ENCODE results near the gene KLHDC3.

Gene KLHDC3

GRCh38 chr6:43013843-43014433 lies at the start of gene KLHDC3, which contains the start of gene MEA1:
KLHDC3 (plus strand) TSS chr6:43014249; CDS start chr6:43017193, 2,944 bp downstream.
MEA1 (minus strand) TSS chr6:43013946; CDS start chr6:43013813, 133 bp downstream.
- peak; percentile 100 for DNase-seq (ENCODE audit: low read depth)

GRCh38 chr6:42966571-42966970 lies 47.5 kb upstream of the KLHDC3 start:
- DNase-seq (ENCODE audit: low read depth): no peak

GRCh38 chr6:42967228-42967627 lies 46.8 kb upstream of the KLHDC3 start:
- DNase-seq (ENCODE audit: low read depth): no peak

- no peak for DNase-seq (ENCODE audit: low read depth)
These were observed 45.8 kb upstream of the KLHDC3 start for GRCh38 chr6:42968126-42968701.

GRCh38 chr6:42968783-42969182 lies 45.3 kb upstream of the KLHDC3 start:
- DNase-seq (ENCODE audit: low read depth): no peak

GRCh38 chr6:42969431-42969830 lies 44.6 kb upstream of the KLHDC3 start:
- no peak for DNase-seq (ENCODE audit: low read depth)

GRCh38 chr6:42969934-42970333 lies 44.1 kb upstream of the KLHDC3 start:
- DNase-seq (ENCODE audit: low read depth): no peak

GRCh38 chr6:42970871-42971612 lies 43.0 kb upstream of the KLHDC3 start:
- DNase-seq (ENCODE audit: low read depth): no peak

- DNase-seq (ENCODE audit: low read depth): no peak
These were observed 42.2 kb upstream of the KLHDC3 start for GRCh38 chr6:42971746-42972327.

- no peak for DNase-seq (ENCODE audit: low read depth)
These were observed 40.1 kb upstream of the KLHDC3 start for GRCh38 chr6:42973926-42974325.

GRCh38 chr6:42974919-42975505 lies 39.0 kb upstream of the KLHDC3 start:
- no peak for DNase-seq (ENCODE audit: low read depth)

- no peak for DNase-seq (ENCODE audit: low read depth)
These were observed 35.6 kb upstream of the KLHDC3 start for GRCh38 chr6:42978487-42978838.

GRCh38 chr6:42978839-42979522 lies 35.1 kb upstream of the KLHDC3 start, which contains the start of gene PEX6:
PEX6 (minus strand) TSS chr6:42979181; CDS start chr6:42979150, 31 bp downstream.
- DNase-seq (ENCODE audit: low read depth): peak; percentile 80

GRCh38 chr6:42979523-42980177 lies 34.4 kb upstream of the KLHDC3 start:
- DNase-seq (ENCODE audit: low read depth): peak; percentile 18

- DNase-seq (ENCODE audit: low read depth): no peak
These were observed 32.2 kb upstream of the KLHDC3 start for GRCh38 chr6:42981836-42982235.

- peak; percentile 97 for DNase-seq (ENCODE audit: low read depth)
These were observed 29.8 kb upstream of the KLHDC3 start, which contains the start of gene PPP2R5D for GRCh38 chr6:42984001-42984923. PPP2R5D (plus strand) TSS chr6:42984570; CDS start chr6:42984678, 108 bp downstream.

GRCh38 chr6:42984924-42985475 lies 29.0 kb upstream of the KLHDC3 start:
- DNase-seq (ENCODE audit: low read depth): no peak

- no peak for DNase-seq (ENCODE audit: low read depth)
These were observed 26.3 kb upstream of the KLHDC3 start for GRCh38 chr6:42987533-42988451.
